Activated T-cell treated with anti-CD3 and anti-CD28 coated beads, Interleukin-2, amount 50 U/mL, for 24 hours (primary cell): ENCODE results near the gene GFOD1.
A peak's percentile ranks its signal among the peaks of the same experiment; 100 is the strongest.
"Not testable (repeated sequence)": the region's sequence is repeated elsewhere in the genome, so short reads cannot be mapped to it uniquely, and the experiment has no call there.

Experiments used
- DNase-seq: peaks from one replicate; pipeline ENCODE4 v3.0.0-alpha.2; 2020
- H3K27ac Mint-ChIP-seq: 2 replicates; pipeline ENCODE4 v1.8.0; 2020; ENCODE audit warnings: mild to moderate bottlenecking, mixed read lengths
- H3K27me3 Mint-ChIP-seq: 2 replicates; pipeline ENCODE4 v1.8.0; 2020; ENCODE audit warnings: mixed read lengths
- H3K36me3 Mint-ChIP-seq: 2 replicates; pipeline ENCODE4 v1.8.0; 2020; ENCODE audit warnings: low read depth, mixed read lengths
- H3K4me1 Mint-ChIP-seq: 2 replicates; pipeline ENCODE4 v1.8.0; 2020; ENCODE audit warnings: low read depth, mixed read lengths
- H3K4me3 Mint-ChIP-seq: 2 replicates; pipeline ENCODE4 v1.8.0; 2020; ENCODE audit warnings: mild to moderate bottlenecking, moderate library complexity, mixed read lengths
- H3K9me3 Mint-ChIP-seq: 2 replicates; pipeline ENCODE4 v1.8.0; 2020; ENCODE audit warnings: mixed read lengths

The GFOD1 gene

GRCh38 chr6:13436399-13437217 lies 50.8 kb downstream of the GFOD1 start:
- Mint-ChIP-seq H3K4me1 (peaks cover 58% of the 10 kb centered on the region), H3K27ac (peak overlapping the region; percentile 11), H3K9me3 (peaks cover 13% of the 10 kb centered on the region), H3K4me3 (no peak overlapping the region), H3K27me3 (no peaks in the 10 kb centered on the region), H3K36me3 (peaks cover 13% of the 10 kb centered on the region)
- no peak for DNase-seq

GRCh38 chr6:13435477-13436246 lies 51.7 kb downstream of the GFOD1 start:
- Mint-ChIP-seq H3K9me3 (peaks cover 13% of the 10 kb centered on the region), H3K27ac (no peak overlapping the region), H3K27me3 (no peaks in the 10 kb centered on the region), H3K36me3 (peaks cover 13% of the 10 kb centered on the region), H3K4me3 (peak overlapping the region; percentile 30), H3K4me1 (peaks cover 68% of the 10 kb centered on the region)
- DNase-seq, result no peak

GRCh38 chr6:13434777-13435176 lies 52.6 kb downstream of the GFOD1 start:
- peaks cover 74% of the 10 kb centered on the region for H3K4me1 Mint-ChIP-seq
- no peak for DNase-seq
- peaks cover 13% of the 10 kb centered on the region for H3K9me3 Mint-ChIP-seq
- peaks cover 13% of the 10 kb centered on the region for H3K36me3 Mint-ChIP-seq
- H3K27ac Mint-ChIP-seq, result no peak overlapping the region
- no peak overlapping the region for H3K4me3 Mint-ChIP-seq
- H3K27me3 Mint-ChIP-seq, result no peaks in the 10 kb centered on the region

- H3K27me3 Mint-ChIP-seq, H3K27ac Mint-ChIP-seq: not testable (repeated sequence)
- peaks cover 13% of the 10 kb centered on the region for H3K36me3 Mint-ChIP-seq
Observed at GRCh38 chr6:13434135-13434775, 53.1 kb downstream of the GFOD1 start.

GRCh38 chr6:13433709-13434121 lies 53.7 kb downstream of the GFOD1 start:
- Mint-ChIP-seq H3K27me3 (no peaks in the 10 kb centered on the region), H3K4me1 (peaks cover 83% of the 10 kb centered on the region), H3K4me3 (no peak overlapping the region), H3K36me3 (peaks cover 13% of the 10 kb centered on the region), H3K27ac (peak overlapping the region; percentile 20), H3K9me3 (peaks cover 13% of the 10 kb centered on the region)
- no peak for DNase-seq

More at GRCh38 chr6:13434135-13434775, 53.1 kb downstream of the GFOD1 start:
- Mint-ChIP-seq H3K4me1 (peaks cover 78% of the 10 kb centered on the region), H3K9me3 (peaks cover 13% of the 10 kb centered on the region)
- H3K4me3 Mint-ChIP-seq, DNase-seq: not testable (repeated sequence)

GRCh38 chr6:13432526-13433184 lies 54.7 kb downstream of the GFOD1 start:
- Mint-ChIP-seq H3K27ac (peak overlapping the region; percentile 37), H3K36me3 (peaks cover 13% of the 10 kb centered on the region), H3K27me3 (no peaks in the 10 kb centered on the region), H3K4me1 (peaks cover 93% of the 10 kb centered on the region), H3K4me3 (no peak overlapping the region), H3K9me3 (peaks cover 13% of the 10 kb centered on the region)
- no peak for DNase-seq

- Mint-ChIP-seq H3K9me3 (peaks cover 13% of the 10 kb centered on the region), H3K4me1 (peaks cover 93% of the 10 kb centered on the region), H3K4me3 (peak overlapping the region; percentile 51), H3K36me3 (peaks cover 13% of the 10 kb centered on the region), H3K27ac (peak overlapping the region; percentile 81), H3K27me3 (no peaks in the 10 kb centered on the region)
- no peak for DNase-seq
Observed at GRCh38 chr6:13431861-13432465, 55.4 kb downstream of the GFOD1 start.

GRCh38 chr6:13431059-13431656 lies 56.2 kb downstream of the GFOD1 start:
- H3K27me3 Mint-ChIP-seq, result no peaks in the 10 kb centered on the region
- peaks cover 13% of the 10 kb centered on the region for H3K36me3 Mint-ChIP-seq
- DNase-seq, result no peak
- peak overlapping the region; percentile 51 for H3K4me3 Mint-ChIP-seq
- peaks cover 93% of the 10 kb centered on the region for H3K4me1 Mint-ChIP-seq
- H3K27ac Mint-ChIP-seq, result peak overlapping the region; percentile 81
- H3K9me3 Mint-ChIP-seq, result peaks cover 13% of the 10 kb centered on the region

GRCh38 chr6:13429406-13429753 lies 58.0 kb downstream of the GFOD1 start:
- H3K27me3 Mint-ChIP-seq, result no peaks in the 10 kb centered on the region
- H3K4me1 Mint-ChIP-seq, result peaks cover 92% of the 10 kb centered on the region
- H3K36me3 Mint-ChIP-seq, result peaks cover 15% of the 10 kb centered on the region
- DNase-seq, result no peak
- no peak overlapping the region for H3K4me3 Mint-ChIP-seq
- peaks cover 8% of the 10 kb centered on the region for H3K9me3 Mint-ChIP-seq
- H3K27ac Mint-ChIP-seq, result peak overlapping the region; percentile 98

GRCh38 chr6:13428583-13429405 lies 58.6 kb downstream of the GFOD1 start:
- Mint-ChIP-seq H3K36me3 (peaks cover 12% of the 10 kb centered on the region), H3K4me3 (peak overlapping the region; percentile 59), H3K27ac (peak overlapping the region; percentile 98), H3K4me1 (peaks cover 90% of the 10 kb centered on the region), H3K27me3 (no peaks in the 10 kb centered on the region), H3K9me3 (peaks cover 2% of the 10 kb centered on the region)
- no peak for DNase-seq

- Mint-ChIP-seq H3K27me3 (no peaks in the 10 kb centered on the region), H3K4me3 (peak overlapping the region; percentile 59), H3K9me3 (no peaks in the 10 kb centered on the region), H3K4me1 (peaks cover 90% of the 10 kb centered on the region), H3K36me3 (peaks cover 16% of the 10 kb centered on the region), H3K27ac (peak overlapping the region; percentile 98)
- peak; percentile 84 for DNase-seq
Observed at GRCh38 chr6:13427801-13428582, 59.4 kb downstream of the GFOD1 start.

- H3K4me1 Mint-ChIP-seq, result peaks cover 86% of the 10 kb centered on the region
- no peaks in the 10 kb centered on the region for H3K9me3 Mint-ChIP-seq
- DNase-seq, result no peak
- H3K27ac Mint-ChIP-seq, result peak overlapping the region; percentile 98
- H3K36me3 Mint-ChIP-seq, result peaks cover 16% of the 10 kb centered on the region
- H3K27me3 Mint-ChIP-seq, result no peaks in the 10 kb centered on the region
- H3K4me3 Mint-ChIP-seq, result peak overlapping the region; percentile 59
Observed at GRCh38 chr6:13427316-13427715, 60.1 kb downstream of the GFOD1 start.
